NCI-H2227 (cell line): ENCODE results near the gene KNG1.

ENCODE experiments used
- DNase-seq: peaks from one replicate; lab custom pipeline; 2025; ENCODE audit not compliant: unreplicated experiment; lab: John Stamatoyannopoulos, UW

Gene KNG1

DNA sequence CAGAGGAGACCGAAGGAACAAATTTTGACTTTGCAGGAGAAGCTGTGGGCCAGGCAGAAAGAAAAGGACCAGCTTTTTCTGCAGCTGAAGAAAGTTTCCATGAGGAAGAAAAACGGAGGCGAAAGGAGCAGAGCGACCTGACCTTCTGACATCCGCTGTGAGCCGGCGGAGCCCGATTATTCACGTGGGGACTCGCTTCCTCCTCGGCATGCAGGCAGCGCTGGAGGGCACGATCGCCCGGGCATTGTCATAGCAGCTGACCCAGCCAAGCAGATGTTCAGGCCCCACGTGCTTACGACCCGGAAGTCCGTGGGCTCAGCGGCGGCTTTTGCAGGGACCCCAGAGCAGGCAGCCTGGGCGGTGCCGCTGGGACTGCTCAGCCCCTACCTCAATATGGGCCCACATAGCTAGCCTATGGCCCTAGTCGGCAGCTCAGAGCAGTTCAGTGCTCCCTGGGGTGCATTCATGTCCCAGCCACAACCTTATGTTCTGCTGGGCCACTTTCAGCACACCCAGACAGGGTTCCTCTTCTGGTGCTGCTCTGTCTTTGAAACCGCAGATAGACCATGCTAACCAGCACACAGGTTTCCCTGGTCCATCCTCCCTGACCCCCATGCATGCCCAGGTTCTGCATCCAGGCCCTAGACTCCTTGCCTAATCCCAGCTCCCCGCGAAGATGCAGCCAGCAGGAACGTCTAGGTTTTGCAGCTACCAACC lies 55.7 kb downstream of the KNG1 start:
- no peak for DNase-seq

DNA sequence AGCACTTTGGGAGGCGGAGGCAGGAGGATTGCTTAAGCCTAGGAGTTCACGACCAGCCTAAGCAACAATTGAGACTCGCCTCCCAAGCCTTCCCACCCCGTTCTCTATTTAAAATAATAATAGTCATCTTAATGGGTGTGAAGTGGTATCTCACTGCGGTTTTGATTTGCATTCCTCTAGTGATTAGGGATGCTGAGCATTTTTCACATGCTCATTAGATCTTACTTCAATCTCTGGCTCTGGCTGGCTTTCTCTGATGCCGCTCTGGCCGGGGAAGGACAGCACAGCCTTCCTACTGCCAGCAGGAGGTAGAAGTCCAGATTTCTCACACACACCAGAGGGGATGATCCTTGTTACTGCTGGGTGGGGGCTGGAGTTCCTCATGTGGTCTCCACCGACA lies 58.8 kb downstream of the KNG1 start:
- DNase-seq = no peak

DNA sequence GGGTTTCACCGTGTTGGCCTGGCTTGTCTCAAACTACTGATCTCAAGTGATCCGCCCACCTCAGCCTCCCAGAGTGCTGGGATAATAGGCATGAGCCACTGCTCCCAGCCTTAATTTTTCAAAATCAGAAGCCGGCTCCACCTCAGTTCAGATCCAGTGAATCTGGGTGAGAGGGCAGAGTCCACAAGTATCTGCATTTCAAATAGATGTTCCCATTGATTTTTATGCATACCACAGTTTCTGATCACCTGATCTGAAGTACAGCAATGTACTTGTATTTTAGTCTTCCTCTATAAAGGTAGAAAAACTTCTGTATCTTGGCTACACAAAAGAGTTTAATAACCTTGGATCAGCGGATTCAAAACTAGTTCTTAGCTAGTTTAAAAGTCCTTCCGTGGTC lies 62.0 kb downstream of the KNG1 start:
- DNase-seq = no peak

GRCh38 chr3:186782542-186783057 lies 65.4 kb downstream of the KNG1 start:
- peak; percentile 74 for DNase-seq

- peak; percentile 95 for DNase-seq
These were observed 66.0 kb downstream of the KNG1 start, which contains the start of gene EIF4A2 for GRCh38 chr3:186783058-186783730. Gene EIF4A2, plus strand, starts transcription at chr3:186783577. Its CDS starts 34 bp downstream, at chr3:186783611.

DNA sequence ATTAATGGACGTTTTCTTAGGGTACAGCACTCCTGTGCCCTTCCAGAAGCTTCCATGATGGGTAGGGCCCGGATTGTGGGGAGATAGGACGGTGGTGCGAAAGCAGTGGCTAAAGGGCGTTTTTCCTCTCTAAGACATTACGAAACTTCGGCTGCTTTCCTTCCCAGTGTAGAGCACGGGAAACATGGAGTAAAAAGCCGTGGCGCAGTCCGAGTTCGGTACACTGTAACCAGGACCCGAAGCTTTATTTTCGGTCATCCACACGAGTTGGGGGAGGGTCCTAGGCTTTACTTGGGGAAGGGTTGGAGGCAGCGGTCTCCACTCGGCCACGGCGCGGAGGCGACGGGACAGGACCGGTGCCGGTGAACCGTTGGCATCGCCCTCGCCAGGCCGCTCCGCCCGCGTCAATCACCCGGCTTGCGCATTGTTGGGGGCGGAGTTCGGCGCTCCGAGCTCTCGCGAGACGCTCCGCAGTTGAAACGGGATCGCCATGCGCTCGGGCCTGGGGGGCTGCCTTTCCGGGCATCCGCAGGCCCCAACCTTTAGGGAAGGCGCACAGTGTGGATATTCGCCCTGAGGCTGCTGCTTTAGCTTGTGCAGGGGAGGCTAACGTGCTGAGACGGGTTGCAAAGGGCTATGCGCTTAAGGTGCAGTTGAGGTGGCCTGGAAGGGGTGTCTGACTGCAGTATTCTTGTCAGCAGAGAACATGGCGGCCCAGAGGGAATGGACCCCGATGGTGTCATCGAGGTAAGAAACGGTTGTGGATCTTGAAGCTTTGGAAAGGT lies 66.8 kb downstream of the KNG1 start:
- DNase-seq = peak; percentile 88

- no peak for DNase-seq
These were observed 67.8 kb downstream of the KNG1 start for GRCh38 chr3:186784820-186785494.

DNA sequence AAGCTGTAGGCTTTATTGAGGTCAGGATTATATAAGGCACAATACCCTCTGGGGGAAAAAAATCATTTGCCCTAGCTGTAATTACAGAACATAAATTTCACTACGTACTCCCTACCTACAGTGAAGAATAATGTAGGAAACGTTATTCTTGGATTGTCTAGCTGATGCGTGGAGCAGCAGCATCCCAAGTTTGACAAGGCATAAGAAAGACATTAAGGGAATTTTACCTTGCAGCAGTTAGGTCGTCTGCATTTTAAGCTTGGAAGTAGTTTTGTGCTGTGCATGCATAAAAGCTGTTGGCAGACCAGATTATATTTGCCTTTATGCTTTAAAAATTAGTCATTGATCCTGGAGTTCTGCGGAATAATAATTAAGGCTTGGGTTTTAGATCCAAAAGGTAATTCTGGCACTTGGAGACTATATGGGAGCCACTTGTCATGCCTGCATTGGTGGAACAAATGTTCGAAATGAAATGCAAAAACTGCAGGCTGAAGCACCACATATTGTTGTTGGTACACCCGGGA lies 68.4 kb downstream of the KNG1 start:
- DNase-seq = no peak

DNA sequence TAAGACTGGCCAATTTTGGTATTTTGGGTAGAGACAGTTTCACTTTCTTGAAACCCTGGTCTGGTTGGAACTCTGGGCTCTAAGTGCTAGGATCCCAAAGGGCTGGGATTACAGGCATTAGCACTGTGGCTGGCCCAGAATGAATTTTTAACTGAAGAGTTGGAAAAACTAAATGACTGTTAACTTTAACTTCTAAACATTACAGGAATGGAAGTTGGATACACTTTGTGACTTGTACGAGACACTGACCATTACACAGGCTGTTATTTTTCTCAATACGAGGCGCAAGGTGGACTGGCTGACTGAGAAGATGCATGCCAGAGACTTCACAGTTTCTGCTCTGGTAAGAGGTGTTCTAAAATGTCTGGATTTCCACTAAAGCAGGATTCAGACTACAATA lies 69.8 kb downstream of the KNG1 start:
- DNase-seq = no peak

DNA sequence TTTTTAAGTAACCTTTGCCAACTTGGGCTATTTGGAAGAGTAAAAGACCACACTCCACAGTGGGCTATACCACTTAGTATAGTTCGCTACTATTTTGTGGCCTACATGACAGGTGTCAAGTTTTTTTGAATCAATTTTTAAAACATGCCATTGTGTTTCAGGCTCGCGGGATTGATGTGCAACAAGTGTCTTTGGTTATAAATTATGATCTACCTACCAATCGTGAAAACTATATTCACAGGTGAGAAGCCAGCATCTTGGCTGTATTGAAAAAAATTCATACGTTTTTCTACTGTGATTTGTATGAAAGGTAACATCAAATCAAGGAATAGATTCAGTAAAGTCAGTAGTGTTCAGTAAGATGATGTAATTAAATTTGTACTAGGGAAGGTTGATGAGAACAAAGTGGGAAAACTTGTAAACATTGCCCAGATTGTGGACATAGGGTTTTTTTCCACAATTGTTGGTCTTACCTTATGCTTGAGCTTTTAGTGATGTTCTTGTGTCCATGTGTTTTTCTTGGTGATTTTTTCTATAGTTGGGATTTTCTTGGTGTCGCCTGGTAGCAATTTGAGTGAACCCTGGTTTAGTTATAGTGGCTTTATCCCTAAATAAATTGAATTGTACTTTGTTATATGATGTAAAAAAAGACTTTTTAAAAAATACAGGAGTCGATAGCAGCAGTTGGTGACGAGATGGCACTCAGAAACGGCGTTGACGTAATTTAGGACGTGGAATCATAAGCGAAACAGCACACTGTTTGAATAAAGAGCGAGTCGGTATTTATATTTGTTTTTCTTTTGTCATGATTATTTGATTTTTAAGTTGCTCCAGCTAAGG lies 70.7 kb downstream of the KNG1 start:
- DNase-seq = no peak

- DNase-seq = no peak
These were observed 71.6 kb downstream of the KNG1 start for GRCh38 chr3:186788482-186789370.

DNA sequence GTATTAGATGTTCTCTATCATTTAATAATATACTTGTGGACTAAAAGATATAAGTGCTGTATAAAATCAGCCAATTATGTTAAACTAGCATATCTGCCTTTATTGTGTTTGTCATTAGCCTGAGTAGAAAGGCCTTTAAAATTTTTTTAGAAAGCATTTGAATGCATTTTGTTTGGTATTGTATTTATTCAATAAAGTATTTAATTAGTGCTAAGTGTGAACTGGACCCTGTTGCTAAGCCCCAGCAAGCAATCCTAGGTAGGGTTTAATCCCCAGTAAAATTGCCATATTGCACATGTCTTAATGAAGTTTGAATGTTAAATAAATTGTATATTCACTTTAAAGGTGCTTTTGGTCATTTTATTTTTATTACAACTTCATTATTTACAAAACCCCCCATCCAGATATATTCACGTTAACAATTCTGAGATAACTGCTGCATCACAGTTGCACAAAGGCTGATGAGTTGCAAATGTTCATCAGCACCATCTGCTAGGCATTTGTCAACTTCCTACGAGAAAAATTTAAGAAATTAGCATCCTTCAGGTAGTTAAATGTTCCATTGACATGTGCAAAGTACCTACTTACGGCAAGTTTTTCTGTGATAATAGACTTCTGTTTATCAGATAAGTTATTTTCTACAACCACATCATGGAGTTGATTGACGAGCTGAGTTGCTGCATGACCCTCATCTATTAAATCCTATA lies 72.5 kb downstream of the KNG1 start:
- DNase-seq = no peak

- no peak for DNase-seq
These were observed 73.3 kb downstream of the KNG1 start for GRCh38 chr3:186790261-186790981.
